Measurements from ENCODE around the gene ARL16. TPM values are rescaled to one million over a fixed set of nuclear protein-coding genes. Genes with fewer than 3 reads are reported as not detected.
A peak's percentile ranks its signal among the peaks of the same experiment; 100 is the strongest.

ARL16 gene
- total RNA-seq, 1 donor from 2014 or later = 29.5 TPM

GRCh38 chr17:81717049-81717765 lies 33.6 kb upstream of the ARL16 start:
- Mint-ChIP-seq H3K27ac (ENCODE audit: unreplicated experiment) (no peak overlapping the region), H3K4me1 (ENCODE audit: low read depth) (peaks cover 8% of the 10 kb centered on the region), H3K27me3 (ENCODE audit: low read depth) (no peaks in the 10 kb centered on the region), H3K4me3 (ENCODE audit: unreplicated experiment) (no peak overlapping the region), H3K9me3 (ENCODE audit: low read depth) (no peaks in the 10 kb centered on the region), H3K36me3 (ENCODE audit: low read depth) (peaks cover 1% of the 10 kb centered on the region)
- DNase-seq (ENCODE audit: low spot score) = peak; percentile 88
- no peak for TF ChIP-seq CTCF (IDR thresholded peaks at IDR 0.05)

GRCh38 chr17:81716674-81716996 lies 33.0 kb upstream of the ARL16 start:
- Mint-ChIP-seq H3K4me3 (ENCODE audit: unreplicated experiment) (no peak overlapping the region), H3K9me3 (ENCODE audit: low read depth) (no peaks in the 10 kb centered on the region), H3K27me3 (ENCODE audit: low read depth) (no peaks in the 10 kb centered on the region), H3K4me1 (ENCODE audit: low read depth) (peaks cover 8% of the 10 kb centered on the region), H3K36me3 (ENCODE audit: low read depth) (peaks cover 1% of the 10 kb centered on the region), H3K27ac (ENCODE audit: unreplicated experiment) (no peak overlapping the region)
- TF ChIP-seq CTCF (IDR thresholded peaks at IDR 0.05) = no peak
- no peak for DNase-seq (ENCODE audit: low spot score)

GRCh38 chr17:81715872-81716673 lies 32.5 kb upstream of the ARL16 start:
- Mint-ChIP-seq H3K36me3 (ENCODE audit: low read depth) (peaks cover 1% of the 10 kb centered on the region), H3K27ac (ENCODE audit: unreplicated experiment) (no peak overlapping the region), H3K27me3 (ENCODE audit: low read depth) (no peaks in the 10 kb centered on the region), H3K9me3 (ENCODE audit: low read depth) (no peaks in the 10 kb centered on the region), H3K4me1 (ENCODE audit: low read depth) (peaks cover 14% of the 10 kb centered on the region), H3K4me3 (ENCODE audit: unreplicated experiment) (no peak overlapping the region)
- no peak for TF ChIP-seq CTCF (IDR thresholded peaks at IDR 0.05)
- no peak for DNase-seq (ENCODE audit: low spot score)

GRCh38 chr17:81715107-81715871 lies 31.7 kb upstream of the ARL16 start:
- H3K4me1 Mint-ChIP-seq (ENCODE audit: low read depth) = peaks cover 20% of the 10 kb centered on the region
- no peak for TF ChIP-seq CTCF (IDR thresholded peaks at IDR 0.05)
- peaks cover 1% of the 10 kb centered on the region for H3K36me3 Mint-ChIP-seq (ENCODE audit: low read depth)
- no peak overlapping the region for H3K27ac Mint-ChIP-seq (ENCODE audit: unreplicated experiment)
- DNase-seq (ENCODE audit: low spot score) = no peak
- H3K4me3 Mint-ChIP-seq (ENCODE audit: unreplicated experiment) = no peak overlapping the region
- no peaks in the 10 kb centered on the region for H3K27me3 Mint-ChIP-seq (ENCODE audit: low read depth)
- H3K9me3 Mint-ChIP-seq (ENCODE audit: low read depth) = no peaks in the 10 kb centered on the region

- DNase-seq (ENCODE audit: low spot score) = no peak
- Mint-ChIP-seq H3K4me1 (ENCODE audit: low read depth) (peaks cover 20% of the 10 kb centered on the region), H3K27ac (ENCODE audit: unreplicated experiment) (no peak overlapping the region), H3K36me3 (ENCODE audit: low read depth) (peaks cover 1% of the 10 kb centered on the region), H3K4me3 (ENCODE audit: unreplicated experiment) (no peak overlapping the region), H3K27me3 (ENCODE audit: low read depth) (no peaks in the 10 kb centered on the region), H3K9me3 (ENCODE audit: low read depth) (no peaks in the 10 kb centered on the region)
- no peak for TF ChIP-seq CTCF (IDR thresholded peaks at IDR 0.05)
These were observed 31.0 kb upstream of the ARL16 start for GRCh38 chr17:81714412-81715106.
